Caco-2 (cell line): ENCODE data around the gene CCDC148. TPM values are rescaled to one million over a fixed set of nuclear protein-coding genes. Genes with fewer than 3 reads are reported as not detected.

Source experiments
- BruUV-seq: library from RNA; stranded (reverse); fragments of 400-500 nt; replicated peaks from 2 replicates; lab custom pipeline; 2021; lab: Mats Ljungman, UMichigan
- CTCF ChIA-PET: fragments of 300-600 bp; sonication (Branson Sonifier 250); formaldehyde crosslinking; loops from one replicate; lab custom pipeline; 2022; ENCODE audit warnings: antibody characterized with exemption; lab: Charles Lee
- POLR2A ChIA-PET: fragments of 300-600 bp; sonication (Branson Sonifier 250); formaldehyde crosslinking; loops from one replicate; lab custom pipeline; 2022; ENCODE audit warnings: antibody characterized with exemption; lab: Charles Lee
- DNase-seq, 2 experiments: peaks; one replicate each; pipeline versions ENCODE4 v3.0.0 to v3.0.0-alpha.2; 2020 to 2022
- H3K27me3 ChIP-seq: replicated peaks from 2 replicates; pipeline ENCODE4 v1.6.0; 2011; ENCODE audit warnings: low read length; ENCODE audit not compliant: control insufficient read depth, insufficient read depth
- H3K36me3 ChIP-seq: 2 replicates; pipeline ENCODE4 v1.5.1; 2011; ENCODE audit warnings: low read length; ENCODE audit not compliant: control insufficient read depth, insufficient read depth
- H3K4me1 ChIP-seq: fragments of 250-450 bp; sonication (Bioruptor Pico); 2 replicates; pipeline ENCODE4 v1.5.1; 2020; ENCODE audit warnings: mild to moderate bottlenecking
- H3K4me3 ChIP-seq: 2 replicates; pipeline ENCODE4 v1.5.1; 2011; ENCODE audit warnings: low read depth, mild to moderate bottlenecking, control low read depth, low read length
- H3K9me3 ChIP-seq: fragments of 250-450 bp; sonication (Bioruptor Pico); 2 replicates; pipeline ENCODE4 v1.5.1; 2020; ENCODE audit warnings: mild to moderate bottlenecking, moderate library complexity
- H3K27ac Mint-ChIP-seq: one replicate; pipeline ENCODE4 v1.8.0; 2022; ENCODE audit warnings: mixed read lengths; ENCODE audit not compliant: unreplicated experiment
- H3K27me3 Mint-ChIP-seq: one replicate; pipeline ENCODE4 v1.8.0; 2022; ENCODE audit warnings: mixed read lengths; ENCODE audit not compliant: insufficient read depth, unreplicated experiment
- H3K36me3 Mint-ChIP-seq: one replicate; pipeline ENCODE4 v1.8.0; 2022; ENCODE audit warnings: mild to moderate bottlenecking, mixed read lengths; ENCODE audit not compliant: insufficient read depth, unreplicated experiment
- H3K4me1 Mint-ChIP-seq: one replicate; pipeline ENCODE4 v1.8.0; 2022; ENCODE audit warnings: low read depth, mixed read lengths; ENCODE audit not compliant: unreplicated experiment
- H3K4me3 Mint-ChIP-seq: one replicate; pipeline ENCODE4 v1.8.0; 2022; ENCODE audit warnings: mild to moderate bottlenecking, moderate library complexity, mixed read lengths; ENCODE audit not compliant: unreplicated experiment
- H3K9me3 Mint-ChIP-seq: one replicate; pipeline ENCODE4 v1.8.0; 2022; ENCODE audit warnings: mixed read lengths; ENCODE audit not compliant: unreplicated experiment
- intact Hi-C: fragments of 100-400 bp; cut with micrococcal nuclease; formaldehyde crosslinking; loops from one replicate; pipeline ENCODE4 v1.10.0; 2022; ENCODE audit not compliant: unreplicated experiment
- total RNA-seq: library from RNA; stranded (reverse); gene quantifications from 2 replicates; pipeline ENCODE4 v1.2.3, GENCODE V29; 2022
- TF ChIP-seq, protein P1 (sequence below), 2 experiments: fragments of 200-600 bp in 1 of 2; IDR thresholded peaks; 1 replicate in 1 of 2; 2 replicates in 1 of 2; pipeline versions ENCODE4 v1.5.1 to v1.8.0; 2011 to 2022; ENCODE audit warnings: antibody characterized with exemption in 1 of 2, control low read depth in 1 of 2, inconsistent platforms in 1 of 2, low read depth in 1 of 2, low read length in 1 of 2, mild to moderate bottlenecking in 1 of 2, moderate library complexity in 1 of 2; ENCODE audit not compliant: insufficient read depth in 1 of 2, severe bottlenecking in 1 of 2, unreplicated experiment in 1 of 2

The CCDC148 gene
- total RNA-seq, 1 experiment from 2014 or later: 6.3 TPM

DNA sequence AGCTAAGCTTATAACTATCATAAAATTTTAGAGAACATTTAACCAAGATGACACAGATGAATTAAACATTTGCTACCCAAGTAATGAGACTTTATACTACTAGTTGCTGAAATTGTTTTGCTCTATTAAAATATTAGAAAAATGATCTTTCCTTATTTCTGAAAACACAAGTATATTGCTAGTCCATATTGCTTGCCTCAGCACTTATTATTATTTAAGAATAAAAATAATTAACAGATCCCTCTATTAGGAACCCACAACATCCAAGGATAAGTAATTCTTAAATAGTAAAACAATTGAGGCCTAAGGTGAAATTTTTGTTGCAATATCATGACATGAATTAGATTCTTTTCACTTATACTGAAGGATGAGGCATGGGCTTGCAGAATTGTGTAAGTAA lies 65.2 kb downstream of the CCDC148 start:
- Histone ChIP-seq H3K36me3 (no peaks in the 10 kb centered on the region), H3K4me1 (no peaks in the 10 kb centered on the region), H3K9me3 (no peaks in the 10 kb centered on the region), H3K4me3 (no peak overlapping the region), H3K27me3 (no peaks in the 10 kb centered on the region)
- POLR2A ChIA-PET: no interaction called here
- Mint-ChIP-seq H3K36me3 (no peaks in the 10 kb centered on the region), H3K4me3 (no peak overlapping the region), H3K27me3 (no peaks in the 10 kb centered on the region), H3K9me3 (no peaks in the 10 kb centered on the region), H3K4me1 (no peaks in the 10 kb centered on the region), H3K27ac (no peak overlapping the region)
- CTCF ChIA-PET: no interaction called here
- TF ChIP-seq, protein P1, sequence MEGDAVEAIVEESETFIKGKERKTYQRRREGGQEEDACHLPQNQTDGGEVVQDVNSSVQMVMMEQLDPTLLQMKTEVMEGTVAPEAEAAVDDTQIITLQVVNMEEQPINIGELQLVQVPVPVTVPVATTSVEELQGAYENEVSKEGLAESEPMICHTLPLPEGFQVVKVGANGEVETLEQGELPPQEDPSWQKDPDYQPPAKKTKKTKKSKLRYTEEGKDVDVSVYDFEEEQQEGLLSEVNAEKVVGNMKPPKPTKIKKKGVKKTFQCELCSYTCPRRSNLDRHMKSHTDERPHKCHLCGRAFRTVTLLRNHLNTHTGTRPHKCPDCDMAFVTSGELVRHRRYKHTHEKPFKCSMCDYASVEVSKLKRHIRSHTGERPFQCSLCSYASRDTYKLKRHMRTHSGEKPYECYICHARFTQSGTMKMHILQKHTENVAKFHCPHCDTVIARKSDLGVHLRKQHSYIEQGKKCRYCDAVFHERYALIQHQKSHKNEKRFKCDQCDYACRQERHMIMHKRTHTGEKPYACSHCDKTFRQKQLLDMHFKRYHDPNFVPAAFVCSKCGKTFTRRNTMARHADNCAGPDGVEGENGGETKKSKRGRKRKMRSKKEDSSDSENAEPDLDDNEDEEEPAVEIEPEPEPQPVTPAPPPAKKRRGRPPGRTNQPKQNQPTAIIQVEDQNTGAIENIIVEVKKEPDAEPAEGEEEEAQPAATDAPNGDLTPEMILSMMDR (IDR thresholded peaks at IDR 0.05; ENCODE audit: insufficient read depth in 1 of 2, low read depth in 1 of 2, low read length in 1 of 2, severe bottlenecking in 1 of 2, unreplicated experiment in 1 of 2): no peak
- no TSS peak for BruUV-seq
- intact Hi-C loops: no loop called here
- no peak for DNase-seq

DNA sequence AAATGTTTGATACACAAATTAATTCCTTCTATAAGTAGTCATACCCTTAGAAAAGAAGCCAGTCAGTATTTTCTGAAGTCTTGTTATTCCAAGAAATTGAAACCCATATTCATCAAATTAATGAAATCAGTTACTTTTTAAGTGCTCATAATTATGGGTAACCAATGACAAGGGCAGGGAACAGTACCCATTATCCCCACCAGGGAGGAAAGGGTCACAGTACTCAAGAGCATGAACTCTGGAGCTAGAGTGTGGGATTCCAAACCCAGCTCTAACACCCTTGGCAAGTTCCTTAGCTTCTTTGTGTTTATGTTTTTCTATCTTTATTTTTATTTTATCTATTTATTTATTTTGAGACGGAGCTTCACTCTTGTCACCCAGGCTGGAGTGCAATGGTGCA lies 68.4 kb downstream of the CCDC148 start:
- no peaks in the 10 kb centered on the region for H3K36me3 ChIP-seq
- H3K9me3 ChIP-seq: no peaks in the 10 kb centered on the region
- Mint-ChIP-seq H3K36me3 (no peaks in the 10 kb centered on the region), H3K27me3 (no peaks in the 10 kb centered on the region), H3K4me3 (no peak overlapping the region), H3K9me3 (no peaks in the 10 kb centered on the region), H3K27ac (no peak overlapping the region), H3K4me1 (no peaks in the 10 kb centered on the region)
- H3K4me1 ChIP-seq: no peaks in the 10 kb centered on the region
- H3K4me3 ChIP-seq: no peak overlapping the region
- H3K27me3 ChIP-seq: no peaks in the 10 kb centered on the region
- TF ChIP-seq, protein P1 (IDR thresholded peaks at IDR 0.05; ENCODE audit: insufficient read depth in 1 of 2, low read depth in 1 of 2, low read length in 1 of 2, severe bottlenecking in 1 of 2, unreplicated experiment in 1 of 2): no peak
- CTCF ChIA-PET: no interaction called here
- BruUV-seq: no TSS peak
- POLR2A ChIA-PET: no interaction called here
- intact Hi-C loops: no loop called here
- DNase-seq: no peak

DNA sequence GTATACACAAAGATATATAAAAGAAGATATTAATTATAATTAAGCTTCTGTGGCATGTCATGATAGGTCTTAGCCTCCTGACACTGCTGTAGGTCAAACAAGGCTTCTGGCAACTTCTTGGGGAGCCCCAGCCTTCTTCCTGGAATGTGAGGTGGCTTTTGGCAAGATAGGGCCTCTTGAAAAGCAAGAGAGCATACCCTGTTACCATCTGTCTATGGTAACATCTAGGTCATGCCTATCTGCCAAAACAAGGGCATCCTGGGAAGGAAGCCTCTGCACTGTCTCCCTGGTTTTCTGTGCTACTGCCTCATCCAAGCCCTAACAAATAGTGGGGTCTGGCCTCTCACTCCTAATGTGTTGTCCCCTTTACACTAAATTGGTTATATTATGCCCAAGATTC lies 70.9 kb downstream of the CCDC148 start:
- Histone ChIP-seq H3K36me3 (no peaks in the 10 kb centered on the region), H3K27me3 (no peaks in the 10 kb centered on the region), H3K4me3 (no peak overlapping the region), H3K4me1 (no peaks in the 10 kb centered on the region), H3K9me3 (no peaks in the 10 kb centered on the region)
- H3K4me3 Mint-ChIP-seq: no peak overlapping the region
- no peaks in the 10 kb centered on the region for H3K4me1 Mint-ChIP-seq
- no peaks in the 10 kb centered on the region for H3K27me3 Mint-ChIP-seq
- H3K9me3 Mint-ChIP-seq: no peaks in the 10 kb centered on the region
- POLR2A ChIA-PET: no interaction called here
- CTCF ChIA-PET: no interaction called here
- H3K36me3 Mint-ChIP-seq: no peaks in the 10 kb centered on the region
- intact Hi-C loops: no loop called here
- no peak for DNase-seq
- no TSS peak for BruUV-seq
- H3K27ac Mint-ChIP-seq: no peak overlapping the region
- TF ChIP-seq, protein P1 (IDR thresholded peaks at IDR 0.05; ENCODE audit: insufficient read depth in 1 of 2, low read depth in 1 of 2, low read length in 1 of 2, severe bottlenecking in 1 of 2, unreplicated experiment in 1 of 2): no peak
